Activated naive CD4-positive, alpha-beta T cell treated with anti-CD3 and anti-CD28 coated beads, Interleukin-2, amount 10 ng/mL, durations not matched to agents 7 days and 5 days (primary cell): ENCODE data around the gene UBE3B.
"Not testable (repeated sequence)": the region's sequence is repeated elsewhere in the genome, so short reads cannot be mapped to it uniquely, and the experiment has no call there.

Experiments used
- CTCF ChIA-PET: fragments of 350-600 bp; sonication (Branson Sonifier 250); formaldehyde crosslinking; loops from one replicate; lab custom pipeline; 2021; ENCODE audit warnings: antibody characterized with exemption; lab: Charles Lee
- DNase-seq: peaks from one replicate; pipeline ENCODE4 v3.0.0-alpha.2; 2020
- H3K27ac Mint-ChIP-seq: one replicate; pipeline ENCODE4 v1.8.0; 2021; ENCODE audit warnings: mild to moderate bottlenecking, moderate library complexity, mixed read lengths
- H3K27me3 Mint-ChIP-seq: one replicate; pipeline ENCODE4 v1.8.0; 2021; ENCODE audit warnings: mild to moderate bottlenecking, mixed read lengths
- H3K36me3 Mint-ChIP-seq: one replicate; pipeline ENCODE4 v1.8.0; 2021; ENCODE audit warnings: mixed read lengths
- H3K4me1 Mint-ChIP-seq: one replicate; pipeline ENCODE4 v1.8.0; 2021; ENCODE audit warnings: mixed read lengths
- H3K4me3 Mint-ChIP-seq: one replicate; pipeline ENCODE4 v1.8.0; 2021; ENCODE audit warnings: mild to moderate bottlenecking, moderate library complexity, mixed read lengths
- H3K9me3 Mint-ChIP-seq: one replicate; pipeline ENCODE4 v1.8.0; 2021; ENCODE audit warnings: mixed read lengths

Gene UBE3B

GRCh38 chr12:109477185-109477962 lies at the start of gene UBE3B, which contains the start of gene KCTD10:
Gene UBE3B (plus strand): TSS chr12:109477634. CDS start chr12:109483552, 5,918 bp downstream.
Gene KCTD10 (minus strand): TSS chr12:109477300. CDS start chr12:109477262, 38 bp downstream.
- CTCF ChIA-PET: interaction anchor here (2.1 to 2.3 kb wide), 2 partner anchors 9 to 45 kb away, joined by 4 to 7 read pairs; no protein-coding TSS in a partner anchor
- DNase-seq: peak; percentile 90
- H3K4me1 Mint-ChIP-seq: peaks cover 41% of the 10 kb centered on the region
- peaks cover 6% of the 10 kb centered on the region for H3K36me3 Mint-ChIP-seq
- H3K27me3 Mint-ChIP-seq: no peaks in the 10 kb centered on the region
- H3K27ac Mint-ChIP-seq: peak within 1 kb of the TSS; percentile 96
- peak within 1 kb of the TSS; percentile 86 for H3K4me3 Mint-ChIP-seq
- no peaks in the 10 kb centered on the region for H3K9me3 Mint-ChIP-seq

- H3K27me3 Mint-ChIP-seq: peaks cover 4% of the 10 kb centered on the region
- H3K4me1 Mint-ChIP-seq: peaks cover 6% of the 10 kb centered on the region
- H3K36me3 Mint-ChIP-seq: no peaks in the 10 kb centered on the region
- no peak overlapping the region for H3K4me3 Mint-ChIP-seq
- peak; percentile 81 for DNase-seq
- no peaks in the 10 kb centered on the region for H3K9me3 Mint-ChIP-seq
- H3K27ac Mint-ChIP-seq: no peak overlapping the region
- CTCF ChIA-PET: interaction anchor here (0.6 to 2.1 kb wide), 15 partner anchors 9 to 347 kb away, joined by 3 to 10 read pairs (median 3); no protein-coding TSS in a partner anchor
Measured at GRCh38 chr12:109428037-109428629, 49.3 kb upstream of the UBE3B start.

GRCh38 chr12:109428804-109429203 lies 48.6 kb upstream of the UBE3B start:
- not testable (repeated sequence) for H3K4me3 Mint-ChIP-seq, DNase-seq, H3K27me3 Mint-ChIP-seq, H3K9me3 Mint-ChIP-seq, H3K36me3 Mint-ChIP-seq, H3K27ac Mint-ChIP-seq
- CTCF ChIA-PET: interaction anchor here (0.7 to 2.1 kb wide), 12 partner anchors 9 to 346 kb away, joined by 3 to 10 read pairs (median 4); no protein-coding TSS in a partner anchor
- peaks cover 12% of the 10 kb centered on the region for H3K4me1 Mint-ChIP-seq

- H3K36me3 Mint-ChIP-seq: no peaks in the 10 kb centered on the region
- CTCF ChIA-PET: interaction anchor here (1.4 kb wide), 2 partner anchors 43 to 175 kb away, joined by 3 read pairs; no protein-coding TSS in a partner anchor
- peaks cover 4% of the 10 kb centered on the region for H3K27me3 Mint-ChIP-seq
- H3K9me3 Mint-ChIP-seq: no peaks in the 10 kb centered on the region
- H3K27ac Mint-ChIP-seq: no peak overlapping the region
- DNase-seq: no peak
- H3K4me1 Mint-ChIP-seq: peaks cover 12% of the 10 kb centered on the region
- H3K4me3 Mint-ChIP-seq: no peak overlapping the region
Measured at GRCh38 chr12:109430244-109430643, 47.2 kb upstream of the UBE3B start.

GRCh38 chr12:109432431-109432830 lies 45.0 kb upstream of the UBE3B start:
- CTCF ChIA-PET: interaction anchor here (0.9 to 2.1 kb wide), 21 partner anchors 9 to 342 kb away, joined by 3 to 14 read pairs (median 6); partner anchors contain the start of genes KCTD10 and UBE3B
- H3K36me3 Mint-ChIP-seq: no peaks in the 10 kb centered on the region
- no peak overlapping the region for H3K27ac Mint-ChIP-seq

GRCh38 chr12:109432842-109433304 lies 44.6 kb upstream of the UBE3B start:
- peak; percentile 89 for DNase-seq
- H3K4me1 Mint-ChIP-seq: peaks cover 12% of the 10 kb centered on the region
- peaks cover 2% of the 10 kb centered on the region for H3K27me3 Mint-ChIP-seq
- H3K4me3 Mint-ChIP-seq: no peak overlapping the region
- H3K27ac Mint-ChIP-seq: peak overlapping the region; percentile 72
- H3K9me3 Mint-ChIP-seq: no peaks in the 10 kb centered on the region
- H3K36me3 Mint-ChIP-seq: no peaks in the 10 kb centered on the region
- CTCF ChIA-PET: interaction anchor here (0.7 to 2.1 kb wide), 26 partner anchors 9 to 714 kb away, joined by 3 to 14 read pairs (median 5); partner anchors contain the start of genes KCTD10 and UBE3B

More at GRCh38 chr12:109432431-109432830, 45.0 kb upstream of the UBE3B start:
- Mint-ChIP-seq H3K27me3 (peaks cover 4% of the 10 kb centered on the region), H3K9me3 (no peaks in the 10 kb centered on the region), H3K4me3 (no peak overlapping the region), H3K4me1 (peaks cover 12% of the 10 kb centered on the region)
- DNase-seq: no peak

GRCh38 chr12:109433618-109434017 lies 43.8 kb upstream of the UBE3B start:
- Mint-ChIP-seq H3K27me3 (no peaks in the 10 kb centered on the region), H3K27ac (no peak overlapping the region), H3K4me3 (no peak overlapping the region), H3K4me1 (peaks cover 12% of the 10 kb centered on the region), H3K36me3 (no peaks in the 10 kb centered on the region), H3K9me3 (no peaks in the 10 kb centered on the region)
- DNase-seq: no peak
- CTCF ChIA-PET: interaction anchor here (0.7 to 2.1 kb wide), 24 partner anchors 8 to 713 kb away, joined by 3 to 14 read pairs (median 5); partner anchors contain the start of genes KCTD10 and UBE3B

- peaks cover 12% of the 10 kb centered on the region for H3K4me1 Mint-ChIP-seq
- H3K36me3 Mint-ChIP-seq: no peaks in the 10 kb centered on the region
- H3K4me3 Mint-ChIP-seq: no peak overlapping the region
- H3K9me3 Mint-ChIP-seq: no peaks in the 10 kb centered on the region
- H3K27ac Mint-ChIP-seq: no peak overlapping the region
- CTCF ChIA-PET: interaction anchor here (1.3 kb wide), 1 partner anchor 16 kb away, joined by 3 read pairs; no protein-coding TSS in a partner anchor
- DNase-seq: no peak
- H3K27me3 Mint-ChIP-seq: no peaks in the 10 kb centered on the region
Measured at GRCh38 chr12:109434582-109434981, 42.9 kb upstream of the UBE3B start.

GRCh38 chr12:109435428-109436187 lies 41.8 kb upstream of the UBE3B start:
- no peaks in the 10 kb centered on the region for H3K9me3 Mint-ChIP-seq
- DNase-seq: no peak
- CTCF ChIA-PET: no interaction called here

GRCh38 chr12:109436188-109436560 lies 41.3 kb upstream of the UBE3B start:
- CTCF ChIA-PET: no interaction called here
- peaks cover 12% of the 10 kb centered on the region for H3K4me1 Mint-ChIP-seq
- no peak overlapping the region for H3K27ac Mint-ChIP-seq
- H3K36me3 Mint-ChIP-seq: no peaks in the 10 kb centered on the region
- no peaks in the 10 kb centered on the region for H3K9me3 Mint-ChIP-seq
- DNase-seq: no peak
- H3K27me3 Mint-ChIP-seq: no peaks in the 10 kb centered on the region
- no peak overlapping the region for H3K4me3 Mint-ChIP-seq

More at GRCh38 chr12:109435428-109436187, 41.8 kb upstream of the UBE3B start:
- H3K36me3 Mint-ChIP-seq: no peaks in the 10 kb centered on the region
- H3K27ac Mint-ChIP-seq: no peak overlapping the region
- no peaks in the 10 kb centered on the region for H3K27me3 Mint-ChIP-seq
- peaks cover 12% of the 10 kb centered on the region for H3K4me1 Mint-ChIP-seq
- no peak overlapping the region for H3K4me3 Mint-ChIP-seq

GRCh38 chr12:109439181-109439580 lies 38.3 kb upstream of the UBE3B start:
- H3K4me1 Mint-ChIP-seq: no peaks in the 10 kb centered on the region
- no peaks in the 10 kb centered on the region for H3K36me3 Mint-ChIP-seq
- no peak overlapping the region for H3K4me3 Mint-ChIP-seq
- no peak for DNase-seq
- no peak overlapping the region for H3K27ac Mint-ChIP-seq
- no peaks in the 10 kb centered on the region for H3K27me3 Mint-ChIP-seq
- H3K9me3 Mint-ChIP-seq: no peaks in the 10 kb centered on the region
- CTCF ChIA-PET: no interaction called here

- H3K27ac Mint-ChIP-seq, DNase-seq, H3K9me3 Mint-ChIP-seq, H3K27me3 Mint-ChIP-seq, H3K4me3 Mint-ChIP-seq, H3K4me1 Mint-ChIP-seq, CTCF ChIA-PET, H3K36me3 Mint-ChIP-seq: not testable (repeated sequence)
Measured at GRCh38 chr12:109439951-109440350, 37.5 kb upstream of the UBE3B start.

GRCh38 chr12:109440851-109441490 lies 36.5 kb upstream of the UBE3B start:
- no peak for DNase-seq
- H3K27ac Mint-ChIP-seq: no peak overlapping the region
- H3K9me3 Mint-ChIP-seq: no peaks in the 10 kb centered on the region
- CTCF ChIA-PET: interaction anchor here (1.3 kb wide), 1 partner anchor 8 kb away, joined by 4 read pairs; no protein-coding TSS in a partner anchor
- peaks cover under 1% of the 10 kb centered on the region for H3K36me3 Mint-ChIP-seq
- H3K4me3 Mint-ChIP-seq: no peak overlapping the region
- no peaks in the 10 kb centered on the region for H3K4me1 Mint-ChIP-seq
- H3K27me3 Mint-ChIP-seq: no peaks in the 10 kb centered on the region
